ACHN (cell line): ENCODE results near the gene NDUFB10.
A peak's percentile ranks its signal among the peaks of the same experiment; 100 is the strongest.

Experiments
- DNase-seq: peaks from one replicate; pipeline ENCODE4 v3.0.0-alpha.2; 2015
- in situ Hi-C: cut with HindIII; loops from 2 replicates; pipeline ENCODE4 v1.10.0; 2017; ENCODE audit warnings: low sequenced_read_pairs, low pct_ligation_motif_present, low pct_unique_long_range_greater_than_20kb

The NDUFB10 gene

DNA sequence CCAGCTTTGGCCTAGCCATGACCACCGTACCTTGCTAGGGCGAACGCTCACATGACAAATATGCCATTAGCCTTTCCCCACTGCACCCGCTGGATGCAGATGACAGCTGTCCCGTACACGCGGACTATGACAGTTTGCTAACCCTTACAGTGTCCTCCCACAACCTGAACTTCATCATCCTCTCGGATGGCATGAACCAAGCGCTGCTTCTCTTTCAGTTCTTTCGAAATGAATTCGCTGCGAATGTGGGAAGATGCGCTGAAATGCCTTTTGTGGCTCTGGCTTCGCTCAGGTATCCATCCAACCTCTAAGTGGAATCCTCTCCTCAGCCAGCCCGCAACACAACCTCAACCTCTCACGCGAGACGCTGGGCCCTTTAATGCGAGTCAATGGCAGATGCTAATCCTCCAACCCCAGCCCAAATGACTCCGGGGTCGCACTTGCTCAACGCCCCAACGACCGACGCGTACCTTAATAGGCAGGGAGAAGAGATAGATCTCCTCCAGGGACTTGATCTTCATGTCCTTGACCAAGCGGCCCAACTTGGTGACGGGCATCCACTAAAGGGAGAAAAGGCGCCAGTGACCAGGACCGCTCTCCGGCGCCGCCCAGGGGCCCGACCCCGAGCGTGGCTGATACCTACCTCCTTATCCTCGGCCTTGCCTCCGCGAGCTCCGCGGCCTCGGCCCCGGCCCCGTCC is 4.6 kb downstream of the NDUFB10 start:
- DNase-seq = peak; percentile 50
- in situ Hi-C loops = no loop called here

DNA sequence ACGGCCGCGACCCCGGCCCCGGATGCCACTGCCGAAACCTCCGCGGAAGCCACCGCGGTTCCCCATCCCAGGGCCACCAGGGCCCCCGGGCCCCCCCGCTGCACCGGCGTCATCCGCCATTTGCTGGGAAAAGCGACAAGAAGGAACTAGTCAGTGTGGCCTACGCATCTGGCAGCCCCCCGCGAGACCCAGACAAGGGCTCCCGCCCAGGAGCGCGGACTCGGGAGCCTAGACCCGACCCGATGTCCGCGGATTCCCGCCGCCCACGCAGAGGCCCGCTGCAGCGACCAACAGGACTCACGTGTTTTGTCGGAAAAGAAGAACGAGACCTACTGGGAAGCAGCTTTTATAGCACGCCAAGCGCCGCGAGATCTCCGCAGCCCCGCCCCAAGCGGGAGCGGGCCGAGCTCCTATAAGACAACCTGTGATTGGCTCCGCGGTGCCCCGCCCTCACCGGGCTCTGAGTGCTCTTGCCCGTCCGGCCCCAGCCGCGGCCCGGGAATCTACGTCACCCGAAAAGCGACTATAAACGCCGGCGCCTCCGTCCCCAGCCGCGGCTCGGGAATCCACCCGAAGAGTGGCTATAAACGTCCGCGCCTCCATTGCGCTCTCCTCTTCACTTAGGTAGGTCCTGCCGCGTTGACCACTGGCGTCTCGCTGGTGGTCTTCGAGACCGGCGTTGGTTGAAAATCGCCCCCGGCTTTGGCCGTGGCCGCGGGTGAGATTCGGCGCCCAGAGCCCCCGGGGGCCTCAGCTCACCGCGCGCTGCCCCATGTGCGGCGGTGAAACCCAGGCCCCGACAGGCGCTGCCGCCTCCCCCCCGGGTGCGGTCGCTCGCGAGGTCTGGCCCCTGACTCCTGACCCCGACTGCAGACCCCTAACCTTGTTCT is 5.4 kb downstream of the NDUFB10 start, which contains the start of gene RPS2:
Gene RPS2, minus strand, starts transcription at position 321 of the 890 bp plus-strand sequence. Its CDS starts 201 bp downstream, at position 120.
- in situ Hi-C loops = no loop called here
- DNase-seq = peak; percentile 99

DNA sequence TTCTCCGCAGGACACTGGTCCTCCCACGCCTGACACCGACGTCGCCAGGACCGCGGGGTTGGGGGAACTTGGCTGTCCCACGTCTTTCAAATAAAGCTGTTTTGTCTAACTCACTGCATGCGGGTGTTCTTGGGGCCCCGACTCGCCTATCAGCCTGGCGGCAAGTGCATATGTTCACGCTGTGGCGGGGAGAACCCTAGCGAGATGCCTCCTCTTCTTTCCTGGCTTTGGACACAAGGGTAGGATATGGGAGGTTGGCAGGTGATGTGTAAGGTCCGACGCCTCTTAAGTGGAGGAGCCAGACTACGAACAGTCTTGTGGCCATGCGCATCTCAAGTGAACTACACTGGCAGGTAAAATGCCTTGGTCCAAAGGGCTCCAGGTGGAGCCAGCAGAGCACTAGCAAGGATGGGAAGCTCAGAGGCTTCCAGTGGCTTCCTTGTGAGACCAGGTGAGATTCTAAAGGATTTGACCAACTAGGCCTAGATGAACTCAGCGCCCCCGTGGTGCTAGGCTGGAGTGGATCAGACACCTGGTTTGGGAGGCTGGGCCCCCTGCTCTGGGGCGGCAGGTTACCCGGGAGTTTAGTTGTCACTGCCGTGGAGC is 6.2 kb downstream of the NDUFB10 start:
- in situ Hi-C loops = no loop called here
- DNase-seq = no peak

DNA sequence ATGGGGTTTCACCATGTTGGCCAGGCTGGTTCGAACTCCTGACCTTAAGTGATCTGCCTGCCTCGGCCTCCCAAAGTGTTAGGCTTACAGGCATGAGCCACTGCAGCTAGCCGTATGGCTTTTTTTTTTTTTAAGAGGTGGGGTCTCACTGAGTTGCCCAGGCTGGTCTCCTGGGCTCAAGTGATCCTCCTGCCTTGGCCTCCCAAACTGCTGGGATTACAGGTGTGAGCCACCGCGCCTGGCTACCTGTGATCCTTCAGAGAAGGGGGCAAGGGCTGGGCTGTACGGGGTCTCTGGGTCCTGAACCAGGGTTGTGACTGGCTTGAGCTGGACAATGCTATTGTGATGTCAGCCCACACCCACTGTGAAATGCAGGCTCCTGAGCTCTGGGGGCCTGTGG is 7.1 kb downstream of the NDUFB10 start, which contains the start of gene RNF151:
Gene RNF151, plus strand, starts transcription at position 397 of the 400 bp plus-strand sequence. CDS start 26 bp downstream, outside the sequence.
- in situ Hi-C loops = no loop called here
- no peak for DNase-seq

DNA sequence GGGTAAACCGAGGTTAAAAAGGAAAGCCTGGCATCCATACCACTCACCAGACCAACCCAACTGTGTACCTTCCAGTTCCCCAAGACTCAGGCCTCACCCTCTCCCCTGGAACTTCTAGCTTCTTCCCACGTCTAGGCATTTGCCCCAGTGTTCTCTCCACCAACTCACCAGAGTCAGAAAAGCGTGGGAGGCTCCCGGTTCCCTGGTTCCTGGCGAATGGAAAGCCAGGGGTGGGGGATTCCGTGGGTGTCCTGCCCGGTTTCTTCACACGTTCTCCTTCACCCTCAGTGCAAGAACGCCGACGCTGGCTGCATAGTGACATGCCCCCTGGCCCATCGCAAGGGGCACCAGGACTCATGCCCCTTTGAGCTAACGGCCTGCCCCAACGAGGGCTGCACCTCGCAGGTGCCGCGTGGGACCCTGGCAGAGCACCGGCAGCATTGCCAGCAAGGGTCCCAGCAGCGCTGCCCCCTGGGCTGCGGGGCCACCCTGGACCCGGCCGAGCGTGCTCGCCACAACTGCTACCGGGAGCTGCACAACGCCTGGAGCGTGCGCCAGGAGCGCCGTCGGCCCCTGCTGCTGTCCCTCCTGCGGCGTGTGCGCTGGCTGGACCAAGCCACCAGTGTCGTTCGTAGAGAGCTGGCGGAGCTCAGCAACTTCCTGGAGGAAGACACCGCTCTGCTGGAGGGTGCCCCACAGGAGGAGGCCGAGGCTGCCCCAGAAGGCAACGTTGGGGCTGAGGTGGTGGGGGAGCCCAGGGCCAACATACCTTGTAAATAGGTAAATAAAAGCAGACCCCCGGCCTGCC is 9.0 kb downstream of the NDUFB10 start:
- in situ Hi-C loops = no loop called here

DNA sequence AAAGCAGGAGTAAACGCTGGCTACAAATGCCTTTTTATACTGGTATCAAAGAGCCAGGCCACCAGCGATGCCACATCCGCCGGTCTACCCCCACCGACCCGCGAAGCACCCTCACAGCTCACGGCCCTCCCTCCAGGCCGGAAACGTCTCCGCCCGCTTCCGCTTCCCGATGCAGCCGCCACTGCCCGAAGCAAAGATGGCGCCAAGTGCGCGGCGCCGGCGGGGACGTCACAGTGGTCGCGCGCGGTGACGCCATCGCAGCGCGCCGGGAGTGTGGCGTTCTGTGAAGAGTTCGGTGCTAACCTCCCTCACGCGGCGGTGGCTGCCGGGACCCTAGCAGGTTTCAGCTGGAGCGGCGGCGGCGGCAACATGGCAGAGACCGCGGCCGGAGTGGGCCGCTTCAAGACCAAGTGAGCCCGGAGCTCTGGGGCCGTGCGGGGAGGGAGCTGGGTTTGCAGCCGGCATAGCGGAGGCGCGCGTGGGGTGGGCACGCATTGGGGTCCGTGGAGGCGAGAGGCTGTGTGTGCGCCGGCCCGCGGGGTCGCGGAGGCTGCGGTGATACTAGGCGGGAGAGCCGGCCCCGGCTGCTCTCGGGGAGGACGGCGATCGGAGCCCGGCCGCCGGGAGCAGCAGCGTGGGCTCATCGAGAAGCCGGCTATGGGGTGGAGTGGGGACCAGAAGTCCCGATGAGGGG is 12.6 kb downstream of the NDUFB10 start, which contains the start of gene TBL3:
Gene TBL3, plus strand, starts transcription at position 258 of the 694 bp plus-strand sequence. Its CDS starts 112 bp downstream, at position 370.
- DNase-seq = peak; percentile 99
- in situ Hi-C loops = no loop called here

More for the DNA sequence above, 9.0 kb downstream of the NDUFB10 start:
- DNase-seq = no peak

DNA sequence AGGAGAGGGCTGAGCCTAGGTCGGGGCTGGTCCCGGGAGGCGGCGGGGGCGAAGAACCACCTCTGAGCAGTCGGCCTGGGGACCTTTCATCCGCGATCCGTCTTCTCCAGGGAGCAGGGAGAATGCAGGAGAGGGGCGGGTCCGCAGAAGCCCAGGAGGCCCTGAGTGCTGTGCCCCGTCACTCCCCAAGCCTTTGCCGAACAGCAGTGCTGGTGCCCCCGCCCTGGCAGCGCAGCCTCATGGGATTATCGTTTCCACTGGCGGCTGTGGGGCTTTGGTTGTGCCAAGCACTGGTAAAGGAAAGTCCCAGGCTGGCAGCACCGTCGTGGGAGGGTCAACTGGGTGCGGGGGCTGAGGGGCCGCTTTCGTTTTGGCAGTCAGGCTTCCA is 13.1 kb downstream of the NDUFB10 start:
- peak; percentile 55 for DNase-seq
- in situ Hi-C loops = no loop called here

DNA sequence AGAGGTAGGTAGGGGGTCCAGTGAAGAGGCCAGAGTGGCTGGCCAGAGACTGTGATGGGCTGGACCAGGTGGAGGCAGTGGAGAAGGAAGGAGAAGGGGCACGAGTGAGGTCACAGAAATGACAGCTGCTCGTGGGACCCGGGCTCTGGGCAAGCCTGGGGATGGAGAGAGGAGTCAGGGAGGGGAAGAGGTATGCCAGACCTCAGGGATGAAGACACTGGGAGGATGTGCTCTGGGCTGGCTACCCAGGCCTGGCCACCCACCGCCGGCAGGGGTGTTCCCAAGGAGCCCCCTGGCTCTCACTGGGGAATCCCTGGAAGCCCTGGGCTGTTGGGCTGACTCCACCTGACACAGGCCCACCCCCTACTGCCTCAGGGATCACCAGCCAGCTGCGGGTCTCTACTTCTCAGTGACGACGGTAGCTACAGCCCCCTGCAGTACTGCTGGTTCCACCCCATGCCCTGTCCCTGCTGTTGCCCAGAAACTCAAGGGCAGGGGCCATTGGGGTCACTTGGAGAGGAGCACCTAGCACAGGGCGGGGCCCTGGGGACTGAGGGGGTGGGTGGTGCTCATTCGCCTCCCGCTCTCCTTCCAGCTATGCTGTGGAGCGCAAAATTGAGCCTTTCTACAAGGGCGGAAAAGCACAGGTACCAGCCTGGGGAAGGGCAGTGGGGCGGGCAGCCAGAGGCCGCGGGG is 14.3 kb downstream of the NDUFB10 start:
- in situ Hi-C loops = no loop called here
- no peak for DNase-seq

DNA sequence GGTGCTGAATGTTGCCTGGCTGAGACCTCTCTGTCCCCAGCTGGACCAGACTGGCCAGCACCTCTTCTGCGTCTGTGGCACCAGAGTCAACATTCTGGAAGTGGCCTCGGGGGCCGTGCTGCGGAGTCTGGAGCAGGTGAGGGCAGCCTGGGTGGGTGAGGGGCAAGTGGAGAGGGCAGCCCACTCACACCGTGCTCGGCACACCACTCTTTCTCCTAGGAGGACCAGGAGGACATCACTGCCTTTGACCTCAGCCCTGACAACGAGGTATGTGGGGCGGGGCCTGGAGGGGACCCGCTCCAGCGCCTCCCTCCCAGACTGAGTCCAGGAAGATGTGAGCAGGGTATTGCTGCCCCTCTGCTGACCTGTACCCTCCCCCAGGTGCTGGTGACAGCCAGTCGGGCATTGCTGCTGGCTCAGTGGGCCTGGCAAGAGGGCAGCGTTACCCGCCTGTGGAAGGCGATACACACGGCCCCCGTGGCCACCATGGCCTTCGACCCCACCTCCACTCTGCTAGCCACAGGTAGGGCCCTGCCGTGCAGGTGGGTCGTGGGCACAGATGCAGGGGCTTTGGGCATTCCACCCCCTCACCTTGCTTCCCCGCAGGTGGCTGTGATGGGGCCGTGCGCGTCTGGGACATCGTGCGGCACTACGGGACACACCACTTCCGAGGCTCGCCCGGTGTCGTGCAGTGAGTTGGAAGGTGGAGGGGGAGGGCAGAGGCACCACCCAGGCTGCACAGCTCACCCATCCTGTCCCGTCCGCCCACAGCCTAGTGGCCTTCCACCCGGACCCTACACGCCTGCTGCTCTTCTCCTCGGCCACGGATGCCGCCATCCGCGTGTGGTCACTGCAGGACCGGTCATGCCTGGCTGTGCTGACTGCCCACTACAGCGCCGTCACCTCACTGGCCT is 15.1 kb downstream of the NDUFB10 start:
- in situ Hi-C loops = no loop called here
- DNase-seq = no peak

DNA sequence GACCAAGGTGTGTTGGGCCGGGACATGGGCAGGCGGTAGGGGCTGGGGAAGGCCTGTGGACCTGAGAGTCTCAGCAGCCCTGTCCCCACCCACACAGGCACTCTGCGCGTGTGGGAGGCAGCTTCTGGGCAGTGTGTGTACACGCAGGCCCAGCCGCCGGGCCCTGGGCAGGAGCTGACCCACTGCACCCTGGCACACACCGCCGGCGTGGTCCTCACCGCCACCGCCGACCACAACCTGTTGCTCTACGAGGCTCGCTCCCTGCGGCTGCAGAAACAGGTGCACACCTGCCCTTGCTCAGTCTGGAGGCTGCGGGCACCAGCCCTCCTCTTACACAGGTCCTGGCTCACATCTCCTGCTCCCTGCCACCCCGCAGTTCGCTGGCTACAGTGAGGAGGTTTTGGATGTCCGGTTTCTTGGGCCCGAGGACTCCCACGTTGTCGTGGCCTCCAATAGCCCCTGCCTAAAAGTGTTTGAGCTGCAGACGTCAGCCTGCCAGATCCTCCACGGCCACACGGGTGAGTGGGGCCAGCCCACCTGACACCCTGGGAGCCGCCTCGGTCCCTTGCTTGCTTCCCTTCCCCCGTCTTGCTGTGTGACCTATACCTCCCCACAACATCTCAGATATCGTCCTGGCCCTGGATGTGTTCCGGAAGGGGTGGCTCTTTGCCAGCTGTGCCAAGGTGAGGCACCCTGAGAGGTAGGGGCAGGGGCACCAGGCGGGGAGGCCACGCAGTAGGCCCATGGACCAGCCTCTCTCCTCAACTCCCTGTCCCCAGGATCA is 16.3 kb downstream of the NDUFB10 start:
- in situ Hi-C loops = no loop called here
- no peak for DNase-seq

DNA sequence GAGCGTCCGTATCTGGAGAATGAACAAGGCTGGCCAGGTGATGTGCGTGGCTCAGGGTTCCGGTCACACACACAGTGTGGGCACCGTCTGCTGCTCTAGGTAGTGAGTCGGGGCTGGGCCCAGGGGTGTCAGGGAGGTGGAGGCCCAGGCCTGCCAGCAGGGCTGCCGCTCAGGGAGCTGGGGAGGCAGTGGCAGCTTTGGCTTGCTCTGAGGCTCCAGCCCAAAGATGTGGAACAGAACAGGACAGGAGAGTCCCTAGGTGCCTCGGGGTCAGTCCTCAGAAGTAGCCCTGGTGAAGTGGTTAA is 16.8 kb downstream of the NDUFB10 start:
- in situ Hi-C loops = no loop called here
- DNase-seq = no peak

DNA sequence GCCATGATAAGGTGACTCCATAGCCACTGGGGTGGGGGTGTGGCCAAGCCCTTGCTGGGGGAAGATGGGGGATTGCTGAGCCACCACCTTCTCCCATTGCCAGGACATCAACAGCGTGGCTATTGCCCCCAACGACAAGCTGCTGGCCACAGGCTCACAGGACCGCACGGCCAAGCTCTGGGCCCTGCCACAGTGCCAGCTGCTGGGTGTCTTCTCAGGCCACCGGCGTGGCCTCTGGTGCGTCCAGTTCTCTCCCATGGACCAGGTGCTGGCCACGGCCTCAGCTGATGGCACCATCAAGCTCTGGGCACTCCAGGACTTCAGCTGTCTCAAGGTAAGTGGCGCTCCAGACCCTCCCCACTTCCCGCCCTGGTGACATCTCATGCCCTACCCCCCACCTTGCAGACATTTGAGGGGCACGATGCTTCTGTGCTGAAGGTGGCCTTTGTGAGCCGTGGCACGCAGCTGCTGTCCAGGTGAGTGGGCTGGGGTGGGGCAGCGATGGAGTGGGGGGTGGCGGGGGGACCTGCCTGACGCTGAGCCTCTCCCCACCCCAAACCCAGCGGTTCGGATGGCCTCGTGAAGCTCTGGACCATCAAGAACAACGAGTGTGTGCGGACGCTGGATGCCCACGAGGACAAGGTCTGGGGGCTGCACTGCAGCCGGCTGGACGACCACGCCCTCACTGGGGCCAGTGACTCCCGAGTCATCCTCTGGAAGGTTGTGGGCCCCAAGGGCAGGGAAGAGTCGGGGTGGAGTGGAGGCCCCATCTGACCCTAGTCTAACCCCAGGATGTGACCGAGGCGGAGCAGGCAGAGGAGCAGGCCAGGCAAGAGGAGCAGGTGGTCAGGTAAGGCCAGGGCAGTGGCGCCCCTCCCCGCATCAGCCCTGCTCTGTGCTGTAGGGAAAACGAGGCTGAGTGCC is 17.9 kb downstream of the NDUFB10 start:
- DNase-seq = no peak
- in situ Hi-C loops = no loop called here

DNA sequence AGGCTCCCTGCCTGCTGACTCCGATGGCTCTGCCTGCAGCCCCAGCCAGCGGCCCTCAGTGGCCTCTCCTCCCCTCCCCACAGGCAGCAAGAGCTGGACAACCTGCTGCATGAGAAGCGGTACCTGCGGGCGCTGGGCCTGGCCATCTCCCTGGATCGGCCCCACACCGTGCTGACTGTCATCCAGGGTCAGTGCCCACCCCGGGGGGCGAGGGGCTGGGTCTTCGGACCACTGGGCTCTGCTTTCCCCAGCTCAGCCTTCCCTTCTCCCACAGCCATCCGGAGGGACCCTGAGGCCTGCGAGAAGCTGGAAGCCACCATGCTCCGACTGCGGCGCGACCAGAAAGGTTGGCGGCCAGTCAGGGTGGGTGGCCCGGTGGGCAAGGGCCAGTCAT is 18.5 kb downstream of the NDUFB10 start:
- DNase-seq = no peak

DNA sequence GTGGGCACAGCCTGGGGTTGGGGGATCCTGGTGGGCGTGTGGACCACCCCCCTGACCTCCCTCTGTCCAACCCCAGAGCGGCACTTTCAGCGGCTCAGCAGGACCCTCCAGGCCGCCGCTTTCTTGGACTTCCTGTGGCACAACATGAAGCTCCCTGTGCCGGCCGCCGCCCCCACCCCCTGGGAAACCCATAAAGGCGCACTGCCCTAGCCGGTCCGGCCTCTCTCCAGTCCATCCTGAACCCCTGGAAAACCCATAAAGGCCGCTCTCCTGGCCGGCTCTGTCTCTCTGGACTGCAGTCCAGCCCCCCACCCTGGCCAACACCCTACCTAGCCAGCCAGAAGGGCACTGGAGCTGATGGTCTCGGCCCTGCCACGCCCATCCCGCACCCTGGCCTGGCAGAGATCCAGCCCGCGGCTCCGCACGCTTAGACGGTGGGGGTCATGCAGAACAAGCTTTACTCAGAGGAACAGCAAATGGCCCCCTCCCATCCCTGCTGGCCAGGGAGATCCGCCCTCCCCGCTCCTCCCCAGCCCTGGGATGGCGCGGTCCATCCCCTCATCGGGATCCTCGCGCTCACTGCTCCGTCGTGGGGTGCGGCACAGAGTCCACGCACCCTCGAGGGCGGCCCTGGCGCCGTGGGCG is 19.3 kb downstream of the NDUFB10 start:
- DNase-seq = no peak
- in situ Hi-C loops = no loop called here

More for the DNA sequence above, 18.5 kb downstream of the NDUFB10 start:
- in situ Hi-C loops = no loop called here
